Measurements from ENCODE around the gene FALEC.
A peak's percentile ranks its signal among the peaks of the same experiment; 100 is the strongest.

FALEC gene

DNA sequence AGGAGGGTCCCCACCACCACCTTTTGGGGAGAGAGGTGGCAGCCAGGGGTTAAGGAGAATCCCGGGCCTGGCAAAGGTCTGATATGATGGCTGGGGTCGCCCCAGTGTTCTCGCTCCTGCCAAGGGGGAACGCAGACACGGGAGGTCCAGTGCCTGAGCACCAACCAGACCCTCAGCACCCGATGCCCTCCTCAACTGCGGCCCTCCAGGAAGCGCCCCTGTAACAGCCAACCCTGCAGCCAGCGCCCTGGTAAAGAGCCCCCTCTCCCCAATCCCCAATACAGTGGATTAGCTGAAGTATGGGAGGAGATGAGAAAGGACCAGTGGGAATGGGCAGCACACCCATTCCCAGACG is 44.1 kb downstream of the FALEC start:
- no peak for TF ChIP-seq ZFX (IDR thresholded peaks at IDR 0.05; ENCODE audit: borderline replicate concordance)
- H3K27ac ChIP-seq, result no peak overlapping the region

GRCh38 chr1:150560011-150560438 is 44.5 kb downstream of the FALEC start:
- TF ChIP-seq, protein P1, sequence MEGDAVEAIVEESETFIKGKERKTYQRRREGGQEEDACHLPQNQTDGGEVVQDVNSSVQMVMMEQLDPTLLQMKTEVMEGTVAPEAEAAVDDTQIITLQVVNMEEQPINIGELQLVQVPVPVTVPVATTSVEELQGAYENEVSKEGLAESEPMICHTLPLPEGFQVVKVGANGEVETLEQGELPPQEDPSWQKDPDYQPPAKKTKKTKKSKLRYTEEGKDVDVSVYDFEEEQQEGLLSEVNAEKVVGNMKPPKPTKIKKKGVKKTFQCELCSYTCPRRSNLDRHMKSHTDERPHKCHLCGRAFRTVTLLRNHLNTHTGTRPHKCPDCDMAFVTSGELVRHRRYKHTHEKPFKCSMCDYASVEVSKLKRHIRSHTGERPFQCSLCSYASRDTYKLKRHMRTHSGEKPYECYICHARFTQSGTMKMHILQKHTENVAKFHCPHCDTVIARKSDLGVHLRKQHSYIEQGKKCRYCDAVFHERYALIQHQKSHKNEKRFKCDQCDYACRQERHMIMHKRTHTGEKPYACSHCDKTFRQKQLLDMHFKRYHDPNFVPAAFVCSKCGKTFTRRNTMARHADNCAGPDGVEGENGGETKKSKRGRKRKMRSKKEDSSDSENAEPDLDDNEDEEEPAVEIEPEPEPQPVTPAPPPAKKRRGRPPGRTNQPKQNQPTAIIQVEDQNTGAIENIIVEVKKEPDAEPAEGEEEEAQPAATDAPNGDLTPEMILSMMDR (IDR thresholded peaks at IDR 0.05), result peak; percentile 99
- no peak for TF ChIP-seq ZFX (IDR thresholded peaks at IDR 0.05; ENCODE audit: borderline replicate concordance)
- peak overlapping the region; percentile 100 for H3K27ac ChIP-seq

- peak overlapping the region; percentile 100 for H3K27ac ChIP-seq
- TF ChIP-seq, protein P1 (IDR thresholded peaks at IDR 0.05), result peak; percentile 90
- no peak for TF ChIP-seq ZFX (IDR thresholded peaks at IDR 0.05; ENCODE audit: borderline replicate concordance)
Measured at GRCh38 chr1:150560576-150561253, 45.2 kb downstream of the FALEC start.

GRCh38 chr1:150561254-150561973 is 45.9 kb downstream of the FALEC start:
- H3K27ac ChIP-seq, result peak overlapping the region; percentile 100
- TF ChIP-seq, protein P1 (IDR thresholded peaks at IDR 0.05), result peak; percentile 71
- TF ChIP-seq ZFX (IDR thresholded peaks at IDR 0.05; ENCODE audit: borderline replicate concordance), result no peak

DNA sequence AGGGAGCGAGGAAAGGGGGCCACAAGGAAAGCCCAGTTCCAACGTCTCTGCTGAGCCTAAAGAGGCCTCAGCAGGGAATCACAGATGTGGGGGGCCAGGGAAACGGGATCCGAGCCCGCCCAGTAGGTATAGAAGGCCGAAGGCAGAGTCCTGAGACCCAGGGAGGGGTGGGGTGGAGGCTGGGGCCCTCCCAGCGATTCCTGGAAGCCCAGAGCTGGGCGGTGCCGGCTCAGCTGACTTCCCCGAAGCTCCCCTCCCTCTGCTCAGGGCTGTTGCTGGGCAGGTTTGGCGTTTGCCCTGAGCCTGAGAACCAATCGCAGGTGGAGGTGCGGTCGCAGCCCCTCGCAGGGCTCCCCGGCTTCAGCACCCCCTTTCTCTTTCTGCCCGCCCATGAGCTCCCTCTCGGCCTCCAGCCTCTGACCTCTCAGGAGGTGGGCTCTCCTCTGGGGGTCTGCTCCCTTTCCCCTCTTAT is 46.5 kb downstream of the FALEC start:
- peak overlapping the region; percentile 100 for H3K27ac ChIP-seq
- TF ChIP-seq, protein P1 (IDR thresholded peaks at IDR 0.05), result no peak
- no peak for TF ChIP-seq ZFX (IDR thresholded peaks at IDR 0.05; ENCODE audit: borderline replicate concordance)

- peak overlapping the region; percentile 100 for H3K27ac ChIP-seq
- no peak for TF ChIP-seq ZFX (IDR thresholded peaks at IDR 0.05; ENCODE audit: borderline replicate concordance)
- TF ChIP-seq, protein P1 (IDR thresholded peaks at IDR 0.05), result no peak
Measured at GRCh38 chr1:150562446-150563339, 47.1 kb downstream of the FALEC start.

DNA sequence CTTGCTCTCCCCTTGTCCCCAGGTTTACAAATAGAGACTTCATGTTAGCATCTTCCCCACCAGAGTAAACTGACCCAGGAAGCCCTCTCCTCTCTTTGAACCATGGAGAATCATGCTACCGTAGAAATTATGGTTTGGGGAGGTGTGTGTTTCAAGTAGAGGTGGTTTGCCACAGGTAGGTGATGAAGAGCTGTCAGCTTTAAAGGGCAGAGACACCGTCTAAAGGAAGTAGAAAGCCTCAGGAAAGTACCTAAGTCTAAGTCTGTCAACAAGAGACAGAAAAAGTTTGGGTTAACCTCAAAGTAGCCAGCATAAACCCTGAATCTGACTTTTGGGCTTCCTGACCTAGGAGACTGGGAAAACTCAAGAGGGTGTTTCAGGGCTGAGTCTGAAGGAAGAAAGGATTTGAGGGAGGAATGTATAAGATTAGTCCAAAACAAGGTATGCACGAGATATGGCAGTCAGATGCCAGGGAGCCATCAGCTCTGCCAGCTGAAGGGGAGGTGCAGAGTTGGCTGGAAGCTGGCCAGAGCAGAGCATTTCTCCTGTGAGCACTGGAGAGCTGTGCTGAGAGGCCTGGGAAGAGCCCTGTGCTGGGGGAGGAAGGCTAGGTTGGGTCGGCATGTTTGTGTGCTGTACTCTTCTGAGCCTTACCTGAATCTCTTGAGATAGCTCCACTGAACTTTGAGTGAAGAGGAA is 47.9 kb downstream of the FALEC start:
- no peak for TF ChIP-seq ZFX (IDR thresholded peaks at IDR 0.05; ENCODE audit: borderline replicate concordance)
- TF ChIP-seq, protein P1 (IDR thresholded peaks at IDR 0.05), result no peak
- peak overlapping the region; percentile 100 for H3K27ac ChIP-seq

Data from 22Rv1 (cell line).